Adrenal gland (tissue), 5 donors: Measurements from ENCODE around the gene CDKL1.

ENCODE experiments used
- POLR2A ChIP-seq, 2 donors: fragments of 450-650 bp; IDR thresholded peaks; one replicate each; pipeline ENCODE4 v1.6.1; 2017; ENCODE audit warnings: antibody characterized with exemption in 2 of 2, mild to moderate bottlenecking in 2 of 2, moderate library complexity in 1 of 2
- TF ChIP-seq, protein P1 (sequence below), 6 experiments: fragments of 450-650 bp in 4 of 6; fragments of 200-600 bp in 2 of 6; sonication (generic) in 1 of 6; IDR thresholded peaks; 1 replicate in 5 of 6; 2 replicates in 1 of 6; pipeline versions ENCODE4 v1.5.1 to v1.8.0; 2016 to 2021; ENCODE audit warnings: antibody characterized with exemption in 6 of 6, mild to moderate bottlenecking in 2 of 6, moderate library complexity in 1 of 6
- donor health status: DM: no; HTN: no; CAD: no.

DNA sequence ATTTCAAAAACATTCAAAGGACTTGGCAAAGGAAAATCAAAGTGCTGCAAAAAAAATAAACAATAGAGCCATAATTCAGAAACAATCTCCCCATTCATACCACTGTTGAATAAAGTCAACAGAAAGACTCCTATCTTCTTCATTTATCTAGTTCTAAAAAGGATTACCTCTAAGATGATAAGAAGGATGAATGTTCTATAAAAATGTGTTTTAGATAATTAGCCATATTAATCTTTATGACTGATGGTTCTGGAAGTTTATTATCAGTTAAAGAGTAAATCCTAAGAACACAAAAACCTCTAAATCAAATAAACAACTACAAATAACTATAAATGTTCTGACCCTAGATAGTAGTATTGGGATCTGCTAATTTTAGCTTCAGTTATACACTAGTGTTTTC, 37.8 kb upstream of the CDKL1 start:
- no peak for TF ChIP-seq POLR2A (IDR thresholded peaks at IDR 0.05)
- TF ChIP-seq, protein P1, sequence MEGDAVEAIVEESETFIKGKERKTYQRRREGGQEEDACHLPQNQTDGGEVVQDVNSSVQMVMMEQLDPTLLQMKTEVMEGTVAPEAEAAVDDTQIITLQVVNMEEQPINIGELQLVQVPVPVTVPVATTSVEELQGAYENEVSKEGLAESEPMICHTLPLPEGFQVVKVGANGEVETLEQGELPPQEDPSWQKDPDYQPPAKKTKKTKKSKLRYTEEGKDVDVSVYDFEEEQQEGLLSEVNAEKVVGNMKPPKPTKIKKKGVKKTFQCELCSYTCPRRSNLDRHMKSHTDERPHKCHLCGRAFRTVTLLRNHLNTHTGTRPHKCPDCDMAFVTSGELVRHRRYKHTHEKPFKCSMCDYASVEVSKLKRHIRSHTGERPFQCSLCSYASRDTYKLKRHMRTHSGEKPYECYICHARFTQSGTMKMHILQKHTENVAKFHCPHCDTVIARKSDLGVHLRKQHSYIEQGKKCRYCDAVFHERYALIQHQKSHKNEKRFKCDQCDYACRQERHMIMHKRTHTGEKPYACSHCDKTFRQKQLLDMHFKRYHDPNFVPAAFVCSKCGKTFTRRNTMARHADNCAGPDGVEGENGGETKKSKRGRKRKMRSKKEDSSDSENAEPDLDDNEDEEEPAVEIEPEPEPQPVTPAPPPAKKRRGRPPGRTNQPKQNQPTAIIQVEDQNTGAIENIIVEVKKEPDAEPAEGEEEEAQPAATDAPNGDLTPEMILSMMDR (IDR thresholded peaks at IDR 0.05), result no peak
